GM23338 (cell line): ENCODE results near the gene TNFSF12. TPM values are rescaled to one million over a fixed set of nuclear protein-coding genes. Genes with fewer than 3 reads are reported as not detected.

ENCODE experiments used
- ATAC-seq: fragments of 200-7000 bp; cut with Tn5 transposase; 3 replicates; pipeline ENCODE4 v1.9.1; 2020
- DNase-seq: peaks from one replicate; pipeline ENCODE4 v3.0.0-alpha.2; 2015; ENCODE audit warnings: low spot score
- H2AFZ ChIP-seq: fragments of 200-600 bp; sonication (generic); 2 replicates; pipeline ENCODE4 v1.8.0; 2016; ENCODE audit warnings: antibody characterized with exemption, mild to moderate bottlenecking, moderate library complexity
- H3F3A ChIP-seq: fragments of 200-600 bp; sonication (generic); replicated peaks from 2 replicates; pipeline ENCODE4 v1.8.0; 2017; ENCODE audit warnings: antibody characterized with exemption, mixed run types, low read depth
- H3K27ac ChIP-seq: fragments of 200-600 bp; sonication (generic); 2 replicates; pipeline ENCODE4 v1.6.1; 2016; ENCODE audit warnings: low read depth
- H3K27me3 ChIP-seq: fragments of 200-600 bp; sonication (generic); 2 replicates; pipeline ENCODE4 v1.8.0; 2016; ENCODE audit warnings: mild to moderate bottlenecking, mixed run types, moderate library complexity; ENCODE audit not compliant: insufficient read depth
- H3K36me3 ChIP-seq: fragments of 200-600 bp; sonication (generic); 2 replicates; pipeline ENCODE4 v1.8.0; 2016; ENCODE audit warnings: mild to moderate bottlenecking; ENCODE audit not compliant: insufficient read depth
- H3K4me1 ChIP-seq: fragments of 200-600 bp; sonication (generic); 2 replicates; pipeline ENCODE4 v1.8.0; 2016; ENCODE audit warnings: mild to moderate bottlenecking, moderate library complexity; ENCODE audit not compliant: insufficient read depth
- H3K4me2 ChIP-seq: fragments of 200-600 bp; sonication (generic); 2 replicates; pipeline ENCODE4 v1.7.1; 2017; ENCODE audit warnings: mixed run types
- H3K4me3 ChIP-seq: fragments of 200-600 bp; sonication (generic); 2 replicates; pipeline ENCODE4 v1.6.1; 2016; ENCODE audit warnings: mixed run types
- H3K79me2 ChIP-seq: fragments of 200-600 bp; sonication (generic); replicated peaks from 2 replicates; pipeline ENCODE4 v1.8.0; 2017; ENCODE audit warnings: mild to moderate bottlenecking; ENCODE audit not compliant: insufficient read depth
- H3K9me2 ChIP-seq: fragments of 200-600 bp; sonication (generic); 2 replicates; pipeline ENCODE4 v1.8.0; 2017; ENCODE audit not compliant: insufficient read depth
- H4K20me1 ChIP-seq: fragments of 200-600 bp; sonication (generic); replicated peaks from 2 replicates; pipeline ENCODE4 v1.8.0; 2017; ENCODE audit warnings: mild to moderate bottlenecking; ENCODE audit not compliant: insufficient read depth
- H3K27ac Mint-ChIP-seq: 2 replicates; pipeline ENCODE4 v1.8.0; 2020; ENCODE audit warnings: inconsistent platforms, mild to moderate bottlenecking, moderate library complexity, mixed read lengths
- H3K27me3 Mint-ChIP-seq: 3 replicates; pipeline ENCODE4 v1.8.0; 2022; ENCODE audit warnings: low read depth, mild to moderate bottlenecking, moderate library complexity, mixed read lengths, inconsistent platforms; ENCODE audit not compliant: insufficient read depth, poor library complexity
- H3K36me3 Mint-ChIP-seq: 3 replicates; pipeline ENCODE4 v1.8.0; 2021; ENCODE audit warnings: low read depth, mild to moderate bottlenecking, inconsistent platforms, moderate library complexity, mixed read lengths
- H3K4me1 Mint-ChIP-seq: 3 replicates; pipeline ENCODE4 v1.8.0; 2020; ENCODE audit warnings: mild to moderate bottlenecking, inconsistent platforms, mixed read lengths
- H3K4me3 Mint-ChIP-seq: 3 replicates; pipeline ENCODE4 v1.8.0; 2021; ENCODE audit warnings: moderate library complexity, mild to moderate bottlenecking, inconsistent platforms, mixed read lengths
- H3K9me3 Mint-ChIP-seq: 3 replicates; pipeline ENCODE4 v1.8.0; 2020; ENCODE audit warnings: moderate library complexity, mild to moderate bottlenecking, inconsistent platforms, mixed read lengths
- CREB1 ChIP-seq: fragments of 250-450 bp; sonication (Bioruptor Pico); IDR thresholded peaks from 2 replicates; pipeline ENCODE4 v1.5.0; 2020; ENCODE audit warnings: low read depth, mild to moderate bottlenecking, moderate library complexity
- CTCF ChIP-seq, 2 experiments: fragments of 200-600 bp in 1 of 2; sonication (generic) in 1 of 2; conservative IDR thresholded peaks; 2 replicates each; pipeline versions ENCODE4 v1.5.1 to v1.6.1; 2016 to 2017; ENCODE audit warnings: antibody characterized with exemption in 2 of 2, low read depth in 2 of 2, mild to moderate bottlenecking in 2 of 2, moderate library complexity in 1 of 2
- ETS1 ChIP-seq: IDR thresholded peaks from 2 replicates; pipeline ENCODE4 v1.6.1; 2016; ENCODE audit warnings: antibody characterized with exemption
- EZH2 ChIP-seq: fragments of 200-600 bp; sonication (generic); IDR thresholded peaks from one replicate; pipeline ENCODE4 v1.8.0; 2017; ENCODE audit warnings: antibody characterized with exemption, mild to moderate bottlenecking, low read depth; ENCODE audit not compliant: unreplicated experiment
- EZH2phosphoT487 ChIP-seq: fragments of 200-600 bp; sonication (generic); IDR thresholded peaks from one replicate; pipeline ENCODE4 v1.8.1; 2018; ENCODE audit warnings: antibody characterized with exemption; ENCODE audit not compliant: unreplicated experiment
- JUNB ChIP-seq: IDR thresholded peaks from one replicate; pipeline ENCODE4 v1.6.1; 2016; ENCODE audit warnings: antibody characterized with exemption; ENCODE audit not compliant: unreplicated experiment
- NANOG ChIP-seq: IDR thresholded peaks from 2 replicates; pipeline ENCODE4 v1.6.1; 2016; ENCODE audit warnings: antibody characterized with exemption, borderline replicate concordance
- POLR2AphosphoS5 ChIP-seq: IDR thresholded peaks from 2 replicates; pipeline ENCODE4 v1.6.1; 2016; ENCODE audit warnings: antibody characterized with exemption, low read depth
- REST ChIP-seq: IDR thresholded peaks from one replicate; pipeline ENCODE4 v1.6.1; 2018; ENCODE audit warnings: antibody characterized with exemption; ENCODE audit not compliant: unreplicated experiment
- STAT1 ChIP-seq: IDR thresholded peaks from one replicate; pipeline ENCODE4 v1.6.1; 2016; ENCODE audit warnings: antibody characterized with exemption; ENCODE audit not compliant: unreplicated experiment
- ZNF114 ChIP-seq: fragments of 250-450 bp; sonication (Bioruptor Pico); IDR thresholded peaks from 2 replicates; pipeline ENCODE4 v1.5.0; 2020; ENCODE audit warnings: mild to moderate bottlenecking, moderate library complexity
- ZNF331 ChIP-seq: fragments of 250-450 bp; sonication (Bioruptor Pico); IDR thresholded peaks from 2 replicates; pipeline ENCODE4 v1.5.0; 2020; ENCODE audit warnings: low read depth, mild to moderate bottlenecking, moderate library complexity
- polyA plus RNA-seq: library from polyadenylated mRNA; unstranded; fragments of >200 nt; fragmentation: Nextera tagmentation; extraction: Ambion mirVana; gene quantifications from 2 replicates; pipeline ENCODE4 v1.2.1, GENCODE V29; 2016
- total RNA-seq: library from RNA; depleted of rRNA; stranded (reverse); fragments of >200 nt; shearing (Covaris generic); gene quantifications from 2 replicates; pipeline ENCODE4 v1.2.3, GENCODE V29; 2014
- TF ChIP-seq, protein P1 (sequence below): fragments of 250-450 bp; sonication (Bioruptor Pico); IDR thresholded peaks from 2 replicates; pipeline ENCODE4 v1.5.0; 2020; ENCODE audit warnings: mild to moderate bottlenecking, moderate library complexity

Gene TNFSF12
- total and polyA plus RNA-seq, 2 experiments from 2014 or later: 3.5 to 6.0 TPM

DNA sequence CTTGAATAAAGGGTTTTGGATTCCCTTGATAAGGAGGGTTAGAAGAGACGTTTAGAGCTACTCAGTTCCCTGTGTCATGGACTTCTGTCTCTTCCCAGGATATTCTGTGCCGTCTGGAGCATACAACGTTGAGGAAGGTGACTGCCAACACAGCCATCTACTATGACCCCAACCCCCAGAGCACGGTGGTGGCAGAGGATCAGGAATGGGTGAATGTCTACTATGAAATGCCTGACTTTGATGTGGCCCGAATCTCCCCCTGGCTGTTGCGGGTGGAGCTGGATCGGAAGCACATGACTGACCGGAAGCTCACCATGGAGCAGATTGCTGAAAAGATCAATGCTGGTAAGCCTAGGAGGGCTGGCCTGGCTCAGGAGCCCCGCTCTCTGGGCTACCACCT is 40.0 kb upstream of the TNFSF12 start:
- no peaks in the 10 kb centered on the region for H3K27me3 ChIP-seq
- no peak for TF ChIP-seq POLR2AphosphoS5
- no peak for TF ChIP-seq ZNF114 (CRISPR knock-in tag)
- TF ChIP-seq CREB1: no peak
- TF ChIP-seq, protein P1, sequence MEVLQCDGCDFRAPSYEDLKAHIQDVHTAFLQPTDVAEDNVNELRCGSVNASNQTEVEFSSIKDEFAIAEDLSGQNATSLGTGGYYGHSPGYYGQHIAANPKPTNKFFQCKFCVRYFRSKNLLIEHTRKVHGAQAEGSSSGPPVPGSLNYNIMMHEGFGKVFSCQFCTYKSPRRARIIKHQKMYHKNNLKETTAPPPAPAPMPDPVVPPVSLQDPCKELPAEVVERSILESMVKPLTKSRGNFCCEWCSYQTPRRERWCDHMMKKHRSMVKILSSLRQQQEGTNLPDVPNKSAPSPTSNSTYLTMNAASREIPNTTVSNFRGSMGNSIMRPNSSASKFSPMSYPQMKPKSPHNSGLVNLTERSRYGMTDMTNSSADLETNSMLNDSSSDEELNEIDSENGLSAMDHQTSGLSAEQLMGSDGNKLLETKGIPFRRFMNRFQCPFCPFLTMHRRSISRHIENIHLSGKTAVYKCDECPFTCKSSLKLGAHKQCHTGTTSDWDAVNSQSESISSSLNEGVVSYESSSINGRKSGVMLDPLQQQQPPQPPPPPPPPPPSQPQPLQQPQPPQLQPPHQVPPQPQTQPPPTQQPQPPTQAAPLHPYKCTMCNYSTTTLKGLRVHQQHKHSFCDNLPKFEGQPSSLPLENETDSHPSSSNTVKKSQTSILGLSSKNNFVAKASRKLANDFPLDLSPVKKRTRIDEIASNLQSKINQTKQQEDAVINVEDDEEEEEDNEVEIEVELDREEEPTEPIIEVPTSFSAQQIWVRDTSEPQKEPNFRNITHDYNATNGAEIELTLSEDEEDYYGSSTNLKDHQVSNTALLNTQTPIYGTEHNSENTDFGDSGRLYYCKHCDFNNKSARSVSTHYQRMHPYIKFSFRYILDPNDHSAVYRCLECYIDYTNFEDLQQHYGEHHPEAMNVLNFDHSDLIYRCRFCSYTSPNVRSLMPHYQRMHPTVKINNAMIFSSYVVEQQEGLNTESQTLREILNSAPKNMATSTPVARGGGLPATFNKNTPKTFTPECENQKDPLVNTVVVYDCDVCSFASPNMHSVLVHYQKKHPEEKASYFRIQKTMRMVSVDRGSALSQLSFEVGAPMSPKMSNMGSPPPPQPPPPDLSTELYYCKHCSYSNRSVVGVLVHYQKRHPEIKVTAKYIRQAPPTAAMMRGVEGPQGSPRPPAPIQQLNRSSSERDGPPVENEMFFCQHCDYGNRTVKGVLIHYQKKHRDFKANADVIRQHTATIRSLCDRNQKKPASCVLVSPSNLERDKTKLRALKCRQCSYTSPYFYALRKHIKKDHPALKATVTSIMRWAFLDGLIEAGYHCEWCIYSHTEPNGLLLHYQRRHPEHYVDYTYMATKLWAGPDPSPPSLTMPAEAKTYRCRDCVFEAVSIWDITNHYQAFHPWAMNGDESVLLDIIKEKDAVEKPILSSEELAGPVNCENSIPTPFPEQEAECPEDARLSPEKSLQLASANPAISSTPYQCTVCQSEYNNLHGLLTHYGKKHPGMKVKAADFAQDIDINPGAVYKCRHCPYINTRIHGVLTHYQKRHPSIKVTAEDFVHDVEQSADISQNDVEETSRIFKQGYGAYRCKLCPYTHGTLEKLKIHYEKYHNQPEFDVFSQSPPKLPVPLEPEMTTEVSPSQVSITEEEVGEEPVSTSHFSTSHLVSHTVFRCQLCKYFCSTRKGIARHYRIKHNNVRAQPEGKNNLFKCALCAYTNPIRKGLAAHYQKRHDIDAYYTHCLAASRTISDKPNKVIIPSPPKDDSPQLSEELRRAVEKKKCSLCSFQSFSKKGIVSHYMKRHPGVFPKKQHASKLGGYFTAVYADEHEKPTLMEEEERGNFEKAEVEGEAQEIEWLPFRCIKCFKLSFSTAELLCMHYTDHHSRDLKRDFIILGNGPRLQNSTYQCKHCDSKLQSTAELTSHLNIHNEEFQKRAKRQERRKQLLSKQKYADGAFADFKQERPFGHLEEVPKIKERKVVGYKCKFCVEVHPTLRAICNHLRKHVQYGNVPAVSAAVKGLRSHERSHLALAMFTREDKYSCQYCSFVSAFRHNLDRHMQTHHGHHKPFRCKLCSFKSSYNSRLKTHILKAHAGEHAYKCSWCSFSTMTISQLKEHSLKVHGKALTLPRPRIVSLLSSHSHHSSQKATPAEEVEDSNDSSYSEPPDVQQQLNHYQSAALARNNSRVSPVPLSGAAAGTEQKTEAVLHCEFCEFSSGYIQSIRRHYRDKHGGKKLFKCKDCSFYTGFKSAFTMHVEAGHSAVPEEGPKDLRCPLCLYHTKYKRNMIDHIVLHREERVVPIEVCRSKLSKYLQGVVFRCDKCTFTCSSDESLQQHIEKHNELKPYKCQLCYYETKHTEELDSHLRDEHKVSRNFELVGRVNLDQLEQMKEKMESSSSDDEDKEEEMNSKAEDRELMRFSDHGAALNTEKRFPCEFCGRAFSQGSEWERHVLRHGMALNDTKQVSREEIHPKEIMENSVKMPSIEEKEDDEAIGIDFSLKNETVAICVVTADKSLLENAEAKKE (CRISPR knock-in tag): no peak
- no peak for TF ChIP-seq NANOG
- no peak for TF ChIP-seq REST
- TF ChIP-seq CTCF (conservative IDR thresholded peaks at IDR 0.05; ENCODE audit: low read depth in 2 of 2): no peak
- TF ChIP-seq STAT1: no peak
- no peak for TF ChIP-seq EZH2phosphoT487
- TF ChIP-seq ETS1: no peak
- TF ChIP-seq ZNF331 (CRISPR knock-in tag): no peak
- no peak for TF ChIP-seq JUNB
- TF ChIP-seq EZH2: no peak
- no peak overlapping the region for H3K4me3 ChIP-seq
- no peak overlapping the region for H3K4me3 Mint-ChIP-seq
- ATAC-seq (no peak), DNase-seq (no peak)
- H3K9me2 ChIP-seq: no peaks in the 10 kb centered on the region
- no peaks in the 10 kb centered on the region; the same call in 1 of the 2 replicates for H3K79me2 ChIP-seq
- peaks cover 96% of the 10 kb centered on the region for H3K36me3 Mint-ChIP-seq
- H3K9me3 Mint-ChIP-seq: no peaks in the 10 kb centered on the region; the same call in 2 of the 3 replicates
- H4K20me1 ChIP-seq: 0 out of 2 replicates have a peak, but pooled peaks cover 2% of the 10 kb centered on the region
- H3K36me3 ChIP-seq: peaks cover 39% of the 10 kb centered on the region
- H3K4me1 Mint-ChIP-seq: no peaks in the 10 kb centered on the region
- H3K27ac Mint-ChIP-seq: no peak overlapping the region
- no peaks in the 10 kb centered on the region for H3K4me1 ChIP-seq
- H2AFZ ChIP-seq: no peak overlapping the region
- H3K4me2 ChIP-seq: no peak overlapping the region
- 0 out of 2 replicates have a peak, but pooled peaks cover 2% of the 10 kb centered on the region for H3F3A ChIP-seq
- no peak overlapping the region for H3K27ac ChIP-seq
- peaks cover 13% of the 10 kb centered on the region for H3K27me3 Mint-ChIP-seq
